Colonic mucosa (tissue), 4 donors: ENCODE results near the gene OGFRL1. TPM values are rescaled to one million over a fixed set of nuclear protein-coding genes. Genes with fewer than 3 reads are reported as not detected.

Source experiments
- DNase-seq: peaks from one replicate; pipeline ENCODE4 v3.0.0-alpha.2; 2020
- H3K27ac ChIP-seq: fragments of 200-600 bp; one replicate; pipeline ENCODE4 v1.8.0; 2021
- H3K27me3 ChIP-seq: fragments of 200-600 bp; one replicate; pipeline ENCODE4 v1.8.0; 2021
- H3K36me3 ChIP-seq: fragments of 200-600 bp; one replicate; pipeline ENCODE4 v1.8.0; 2021
- H3K4me1 ChIP-seq: fragments of 200-600 bp; one replicate; pipeline ENCODE4 v1.8.0; 2021; ENCODE audit warnings: mild to moderate bottlenecking
- H3K4me3 ChIP-seq: fragments of 200-600 bp; one replicate; pipeline ENCODE4 v1.8.0; 2021
- H3K9ac ChIP-seq, 2 donors: one replicate each; pipeline ENCODE4 v1.7.0; 2013; ENCODE audit warnings: control low read depth in 2 of 2, low read depth in 2 of 2, low read length in 2 of 2
- H3K9me3 ChIP-seq: fragments of 200-600 bp; one replicate; pipeline ENCODE4 v1.8.0; 2021
- intact Hi-C: fragments of 100-400 bp; cut with DNase I; formaldehyde crosslinking; loops from one replicate; pipeline ENCODE4 v1.14.1; 2022
- total RNA-seq, 2 donors: library from RNA; stranded (reverse); fragmentation: NEBNext Ultra II Directional in 1 of 2; extraction: Animal tissue kit (Norgen Biotek cat#: 25700) in 1 of 2; gene quantifications; one replicate each; pipeline ENCODE4 v1.2.1, GENCODE V29; 2021
- TF ChIP-seq, protein P1 (sequence below): fragments of 200-600 bp; IDR thresholded peaks from one replicate; pipeline ENCODE4 v1.8.0; 2022; ENCODE audit warnings: antibody characterized with exemption, mild to moderate bottlenecking
- donor health status: healthy.
- donor health status: DM: no; HTN: no; CAD: no.
- donor health status: DM: no; HTN: no; CAD: no.

The OGFRL1 gene
- total RNA-seq, 2 donors from 2014 or later: 3.2 to 5.3 TPM

DNA sequence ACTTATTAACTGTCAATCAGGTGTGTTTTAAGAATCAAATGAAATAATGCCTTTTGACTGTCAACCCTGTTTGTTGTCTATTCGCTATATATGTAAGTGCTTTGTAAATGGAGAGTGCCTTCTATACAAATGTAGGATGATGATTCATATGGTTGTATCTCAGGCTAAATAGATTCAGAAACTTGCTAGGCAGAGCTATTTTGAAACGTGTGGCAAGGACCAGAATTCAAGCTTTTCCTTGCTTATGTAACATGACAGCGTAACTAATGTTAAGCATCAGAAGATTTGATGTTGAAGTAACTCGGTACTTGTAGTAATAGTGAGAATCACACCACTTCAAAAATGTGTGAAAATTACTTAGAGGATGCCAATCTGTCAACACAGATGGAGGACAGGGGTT is 3.4 kb downstream of the OGFRL1 start:
- H3K9ac ChIP-seq: no peak overlapping the region
- H3K9me3 ChIP-seq: no peaks in the 10 kb centered on the region
- no peak for DNase-seq
- TF ChIP-seq, protein P1, sequence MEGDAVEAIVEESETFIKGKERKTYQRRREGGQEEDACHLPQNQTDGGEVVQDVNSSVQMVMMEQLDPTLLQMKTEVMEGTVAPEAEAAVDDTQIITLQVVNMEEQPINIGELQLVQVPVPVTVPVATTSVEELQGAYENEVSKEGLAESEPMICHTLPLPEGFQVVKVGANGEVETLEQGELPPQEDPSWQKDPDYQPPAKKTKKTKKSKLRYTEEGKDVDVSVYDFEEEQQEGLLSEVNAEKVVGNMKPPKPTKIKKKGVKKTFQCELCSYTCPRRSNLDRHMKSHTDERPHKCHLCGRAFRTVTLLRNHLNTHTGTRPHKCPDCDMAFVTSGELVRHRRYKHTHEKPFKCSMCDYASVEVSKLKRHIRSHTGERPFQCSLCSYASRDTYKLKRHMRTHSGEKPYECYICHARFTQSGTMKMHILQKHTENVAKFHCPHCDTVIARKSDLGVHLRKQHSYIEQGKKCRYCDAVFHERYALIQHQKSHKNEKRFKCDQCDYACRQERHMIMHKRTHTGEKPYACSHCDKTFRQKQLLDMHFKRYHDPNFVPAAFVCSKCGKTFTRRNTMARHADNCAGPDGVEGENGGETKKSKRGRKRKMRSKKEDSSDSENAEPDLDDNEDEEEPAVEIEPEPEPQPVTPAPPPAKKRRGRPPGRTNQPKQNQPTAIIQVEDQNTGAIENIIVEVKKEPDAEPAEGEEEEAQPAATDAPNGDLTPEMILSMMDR: no peak
- H3K27me3 ChIP-seq: no peaks in the 10 kb centered on the region
- H3K4me1 ChIP-seq: no peaks in the 10 kb centered on the region
- H3K36me3 ChIP-seq: no peaks in the 10 kb centered on the region
- no peak overlapping the region for H3K4me3 ChIP-seq
- intact Hi-C loops: no loop called here
- H3K27ac ChIP-seq: no peak overlapping the region

DNA sequence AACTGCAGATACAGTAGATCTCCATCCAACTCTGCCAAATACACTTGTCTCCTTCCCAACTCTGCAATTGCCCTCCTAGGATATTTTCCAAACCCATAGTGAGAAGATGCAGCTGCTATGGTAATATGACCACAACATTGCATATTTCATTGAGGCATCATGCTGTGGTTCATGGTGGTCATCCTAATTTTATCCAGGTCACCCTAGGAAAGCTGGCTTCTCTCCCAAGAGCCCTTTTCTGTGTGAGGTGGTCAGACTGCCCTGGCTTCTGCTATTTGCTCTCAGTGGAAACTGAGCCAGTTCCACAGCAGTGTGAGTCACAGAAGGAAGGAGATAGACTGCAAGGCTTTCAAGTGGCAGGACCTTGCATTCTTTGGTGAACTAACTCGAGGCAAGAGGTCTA is 5.5 kb downstream of the OGFRL1 start:
- Histone ChIP-seq H3K4me1 (no peaks in the 10 kb centered on the region), H3K27ac (no peak overlapping the region), H3K27me3 (no peaks in the 10 kb centered on the region), H3K4me3 (no peak overlapping the region), H3K9ac (no peak overlapping the region), H3K9me3 (no peaks in the 10 kb centered on the region), H3K36me3 (no peaks in the 10 kb centered on the region)
- intact Hi-C loops: no loop called here
- no peak for DNase-seq
- TF ChIP-seq, protein P1: no peak

DNA sequence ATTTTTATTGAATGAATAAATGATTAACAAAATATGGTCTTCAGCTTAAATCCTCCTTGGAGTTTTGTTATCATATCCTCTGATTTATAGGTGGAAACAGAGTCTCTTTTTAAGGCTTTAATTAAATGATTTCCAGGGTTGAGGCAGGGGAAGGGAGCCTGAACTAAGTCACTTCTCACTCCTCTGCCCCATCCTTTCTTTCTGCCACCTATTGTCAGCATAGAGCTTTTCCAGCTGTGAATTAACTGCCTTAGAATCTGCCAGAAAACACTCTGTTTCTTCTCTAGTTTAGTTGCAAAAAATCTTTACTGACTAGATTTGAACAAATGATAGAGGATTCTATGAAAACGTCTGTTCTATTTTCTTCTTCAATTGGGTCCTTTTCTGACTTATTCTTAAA is 9.8 kb downstream of the OGFRL1 start:
- H3K27ac ChIP-seq: no peak overlapping the region
- H3K36me3 ChIP-seq: no peaks in the 10 kb centered on the region
- no peaks in the 10 kb centered on the region for H3K9me3 ChIP-seq
- no peaks in the 10 kb centered on the region for H3K4me1 ChIP-seq
- intact Hi-C loops: no loop called here
- TF ChIP-seq, protein P1: no peak
- H3K9ac ChIP-seq: no peak overlapping the region
- H3K27me3 ChIP-seq: no peaks in the 10 kb centered on the region
- DNase-seq: no peak
- no peak overlapping the region for H3K4me3 ChIP-seq

DNA sequence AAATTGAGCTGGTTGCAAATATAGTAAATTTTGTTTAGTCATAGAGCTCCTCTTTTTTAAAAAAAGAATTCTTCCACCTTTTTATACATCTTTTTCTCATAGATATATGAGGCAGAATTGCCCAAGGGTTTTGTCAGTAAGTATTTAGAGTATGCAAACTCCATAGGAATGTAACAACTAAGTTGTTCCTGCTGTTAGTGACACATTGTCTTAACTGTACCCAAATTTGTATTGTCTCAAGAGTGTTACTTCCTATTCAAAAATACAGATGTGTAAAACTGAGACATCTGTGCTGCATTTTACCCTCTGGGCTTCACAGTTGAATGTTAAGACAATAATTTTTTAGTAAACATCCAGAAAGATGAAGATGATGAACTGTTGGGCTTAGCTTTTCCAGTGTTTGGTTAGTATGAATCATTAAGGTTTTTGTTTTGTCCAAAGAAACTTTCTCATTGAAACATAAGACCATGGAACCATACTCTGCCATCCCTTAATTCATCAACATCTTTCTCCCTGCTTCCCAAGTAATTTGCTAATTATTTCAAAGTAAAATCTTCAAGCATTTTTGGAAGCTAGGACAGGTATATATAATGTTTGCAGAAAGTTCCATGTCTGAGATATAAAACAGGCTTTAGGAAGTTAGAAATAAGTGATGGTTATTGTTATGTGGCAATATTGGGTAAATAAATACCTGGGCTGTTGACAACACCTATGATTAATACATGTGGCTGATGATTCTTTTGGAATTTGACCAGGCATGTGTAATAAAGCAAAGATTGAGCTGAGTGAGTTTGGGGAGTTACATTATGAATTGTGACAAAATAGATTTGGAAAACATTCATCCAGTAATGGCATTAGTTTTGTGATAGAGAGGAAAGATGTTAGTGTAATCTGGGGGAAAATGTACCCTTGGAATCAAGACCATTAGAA is 11.2 kb downstream of the OGFRL1 start:
- no peak overlapping the region for H3K4me3 ChIP-seq
- H3K27me3 ChIP-seq: no peaks in the 10 kb centered on the region
- H3K4me1 ChIP-seq: no peaks in the 10 kb centered on the region
- intact Hi-C loops: no loop called here
- H3K9ac ChIP-seq: no peak overlapping the region
- H3K9me3 ChIP-seq: no peaks in the 10 kb centered on the region
- no peak overlapping the region for H3K27ac ChIP-seq
- DNase-seq: no peak
- no peaks in the 10 kb centered on the region for H3K36me3 ChIP-seq
- TF ChIP-seq, protein P1: no peak

DNA sequence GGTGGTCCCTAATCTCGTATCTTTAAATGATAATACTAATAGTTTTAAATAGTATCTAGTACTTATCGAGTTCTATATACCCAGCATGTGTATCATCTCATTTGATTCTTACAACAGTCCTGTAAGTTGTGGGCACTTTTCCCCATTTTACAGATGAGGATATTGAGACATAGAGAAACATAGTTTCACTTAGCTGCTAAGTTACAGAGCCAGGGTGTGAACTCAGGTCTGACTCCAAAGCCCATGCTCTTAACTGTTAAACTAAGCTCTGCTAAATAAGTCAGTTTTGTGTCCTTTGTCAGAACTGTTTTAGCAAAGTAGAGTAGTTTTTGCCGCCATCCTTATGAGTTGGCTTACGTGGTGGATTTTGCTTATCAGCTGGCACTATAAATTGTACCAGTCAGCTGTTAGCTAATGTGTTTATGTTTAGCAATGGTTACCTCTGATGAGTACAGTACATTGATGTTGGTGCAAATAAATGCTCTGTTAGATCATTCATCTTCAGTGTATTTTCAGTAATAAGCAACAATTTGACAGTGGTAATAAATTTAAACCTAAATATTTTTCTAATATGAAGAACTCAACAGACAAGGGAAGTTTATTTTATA is 12.1 kb downstream of the OGFRL1 start:
- H3K9me3 ChIP-seq: no peaks in the 10 kb centered on the region
- no peaks in the 10 kb centered on the region for H3K27me3 ChIP-seq
- TF ChIP-seq, protein P1: no peak
- H3K4me1 ChIP-seq: no peaks in the 10 kb centered on the region
- H3K9ac ChIP-seq: no peak overlapping the region
- H3K36me3 ChIP-seq: no peaks in the 10 kb centered on the region
- no peak overlapping the region for H3K4me3 ChIP-seq
- no peak for DNase-seq
- intact Hi-C loops: no loop called here
- H3K27ac ChIP-seq: no peak overlapping the region
